ENCODE data around the gene ALDH3B2. TPM values are rescaled to one million over a fixed set of nuclear protein-coding genes. Genes with fewer than 3 reads are reported as not detected.
"Not testable (repeated sequence)": the region's sequence is repeated elsewhere in the genome, so short reads cannot be mapped to it uniquely, and the experiment has no call there.

Gene ALDH3B2
- total RNA-seq, 2 experiments from 2014 or later = not detected

- H3K4me3 Mint-ChIP-seq = no peak within 1 kb of the TSS
- H3K27me3 Mint-ChIP-seq = peaks cover 6% of the 10 kb centered on the region
- H3K9me3 Mint-ChIP-seq = no peaks in the 10 kb centered on the region
- DNase-seq = no peak
- peaks cover 11% of the 10 kb centered on the region for H3K4me1 Mint-ChIP-seq
- H3K27ac Mint-ChIP-seq = no peak within 1 kb of the TSS
- no peaks in the 10 kb centered on the region for H3K36me3 Mint-ChIP-seq
- ATAC-seq (ENCODE audit: low read depth) = no peak
- POLR2A ChIA-PET = interaction anchor here (1.5 kb wide), 1 partner anchor 10 kb away, joined by 5 read pairs; the partner anchor contains the start of gene NUDT8
Observed at GRCh38 chr11:67639438-67639859, 35.0 kb downstream of the ALDH3B2 start, which contains the start of gene TBX10. Gene TBX10 (minus strand): TSS chr11:67639763. CDS start chr11:67639472, 291 bp downstream.

GRCh38 chr11:67638535-67639437 is 35.6 kb downstream of the ALDH3B2 start:
- Mint-ChIP-seq H3K27me3 (peaks cover 6% of the 10 kb centered on the region), H3K27ac (peak overlapping the region; percentile 2), H3K36me3 (no peaks in the 10 kb centered on the region), H3K4me3 (no peak overlapping the region), H3K4me1 (peaks cover 9% of the 10 kb centered on the region), H3K9me3 (no peaks in the 10 kb centered on the region)
- POLR2A ChIA-PET = interaction anchor here (1.5 kb wide), 1 partner anchor 9 kb away, joined by 5 read pairs; the partner anchor contains the start of gene NUDT8
- ATAC-seq (ENCODE audit: low read depth) = no peak
- DNase-seq = no peak

GRCh38 chr11:67637441-67637840 is 37.0 kb downstream of the ALDH3B2 start:
- not testable (repeated sequence) for H3K36me3 Mint-ChIP-seq; H3K9me3 Mint-ChIP-seq; DNase-seq; H3K4me3 Mint-ChIP-seq; H3K4me1 Mint-ChIP-seq; H3K27ac Mint-ChIP-seq; ATAC-seq (ENCODE audit: low read depth); H3K27me3 Mint-ChIP-seq
- POLR2A ChIA-PET = interaction anchor here (0.6 kb wide), 1 partner anchor 13 kb away, joined by 3 read pairs; no protein-coding TSS in a partner anchor

GRCh38 chr11:67636962-67637361 is 37.5 kb downstream of the ALDH3B2 start:
- Mint-ChIP-seq H3K27ac (no peak overlapping the region), H3K36me3 (no peaks in the 10 kb centered on the region), H3K4me1 (peaks cover 9% of the 10 kb centered on the region), H3K4me3 (no peak overlapping the region), H3K9me3 (no peaks in the 10 kb centered on the region), H3K27me3 (peaks cover 6% of the 10 kb centered on the region)
- ATAC-seq (ENCODE audit: low read depth) (no peak), DNase-seq (no peak)
- POLR2A ChIA-PET = interaction anchor here (0.6 kb wide), 1 partner anchor 14 kb away, joined by 3 read pairs; no protein-coding TSS in a partner anchor

- no peak overlapping the region for H3K27ac Mint-ChIP-seq
- H3K4me1 Mint-ChIP-seq = peaks cover 17% of the 10 kb centered on the region
- POLR2A ChIA-PET = interaction anchor here (0.5 kb wide), 1 partner anchor 16 kb away, joined by 6 read pairs; no protein-coding TSS in a partner anchor
- no peaks in the 10 kb centered on the region for H3K9me3 Mint-ChIP-seq
- peaks cover 6% of the 10 kb centered on the region for H3K27me3 Mint-ChIP-seq
- DNase-seq (no peak), ATAC-seq (ENCODE audit: low read depth) (no peak)
- no peak overlapping the region for H3K4me3 Mint-ChIP-seq
- H3K36me3 Mint-ChIP-seq = no peaks in the 10 kb centered on the region
Observed at GRCh38 chr11:67635231-67635521, 39.2 kb downstream of the ALDH3B2 start.

GRCh38 chr11:67634366-67635230 is 39.8 kb downstream of the ALDH3B2 start:
- Mint-ChIP-seq H3K4me1 (peaks cover 17% of the 10 kb centered on the region), H3K27ac (no peak overlapping the region), H3K4me3 (no peak overlapping the region), H3K27me3 (peaks cover 4% of the 10 kb centered on the region), H3K36me3 (no peaks in the 10 kb centered on the region), H3K9me3 (no peaks in the 10 kb centered on the region)
- ATAC-seq (ENCODE audit: low read depth) (no peak), DNase-seq (no peak)
- POLR2A ChIA-PET = interaction anchor here (0.5 kb wide), 1 partner anchor 17 kb away, joined by 6 read pairs; no protein-coding TSS in a partner anchor

GRCh38 chr11:67633758-67634365 is 40.6 kb downstream of the ALDH3B2 start:
- peaks cover 4% of the 10 kb centered on the region for H3K27me3 Mint-ChIP-seq
- H3K36me3 Mint-ChIP-seq = no peaks in the 10 kb centered on the region
- no peak overlapping the region for H3K27ac Mint-ChIP-seq
- peaks cover 17% of the 10 kb centered on the region for H3K4me1 Mint-ChIP-seq
- no peak overlapping the region for H3K4me3 Mint-ChIP-seq
- no peak for ATAC-seq (ENCODE audit: low read depth)
- DNase-seq = no peak
- no peaks in the 10 kb centered on the region for H3K9me3 Mint-ChIP-seq
- POLR2A ChIA-PET = no interaction called here

- DNase-seq = no peak
- Mint-ChIP-seq H3K4me1 (peaks cover 17% of the 10 kb centered on the region), H3K9me3 (no peaks in the 10 kb centered on the region), H3K4me3 (no peak overlapping the region), H3K27me3 (peaks cover 2% of the 10 kb centered on the region), H3K36me3 (no peaks in the 10 kb centered on the region), H3K27ac (no peak overlapping the region)
- ATAC-seq (ENCODE audit: low read depth) = no peak
- POLR2A ChIA-PET = interaction anchor here (1.1 kb wide), 1 partner anchor 16 kb away, joined by 3 read pairs; no protein-coding TSS in a partner anchor
Observed at GRCh38 chr11:67632982-67633755, 41.3 kb downstream of the ALDH3B2 start.

GRCh38 chr11:67632175-67632981 is 42.0 kb downstream of the ALDH3B2 start:
- ATAC-seq (ENCODE audit: low read depth) = no peak
- Mint-ChIP-seq H3K4me3 (no peak overlapping the region), H3K9me3 (no peaks in the 10 kb centered on the region), H3K27ac (peak overlapping the region; percentile 47), H3K27me3 (peaks cover 2% of the 10 kb centered on the region), H3K36me3 (no peaks in the 10 kb centered on the region), H3K4me1 (peaks cover 16% of the 10 kb centered on the region)
- POLR2A ChIA-PET = interaction anchor here (1.1 to 4.3 kb wide), 2 partner anchors 13 to 16 kb away, joined by 3 to 28 read pairs; no protein-coding TSS in a partner anchor
- no peak for DNase-seq

GRCh38 chr11:67631853-67632174 is 42.6 kb downstream of the ALDH3B2 start:
- peak overlapping the region; percentile 47 for H3K27ac Mint-ChIP-seq
- ATAC-seq (ENCODE audit: low read depth) = no peak
- DNase-seq = no peak
- peak overlapping the region; percentile 49 for H3K4me3 Mint-ChIP-seq
- POLR2A ChIA-PET = interaction anchor here (3.0 to 4.3 kb wide), 2 partner anchors 13 to 18 kb away, joined by 28 to 44 read pairs; partner anchors contain the start of gene ACY3
- peaks cover 2% of the 10 kb centered on the region for H3K27me3 Mint-ChIP-seq
- no peaks in the 10 kb centered on the region for H3K9me3 Mint-ChIP-seq
- H3K36me3 Mint-ChIP-seq = no peaks in the 10 kb centered on the region
- peaks cover 11% of the 10 kb centered on the region for H3K4me1 Mint-ChIP-seq

GRCh38 chr11:67631411-67631810 is 43.0 kb downstream of the ALDH3B2 start:
- Mint-ChIP-seq H3K4me3 (no peak overlapping the region), H3K4me1 (peaks cover 11% of the 10 kb centered on the region), H3K27me3 (peaks cover 2% of the 10 kb centered on the region), H3K9me3 (no peaks in the 10 kb centered on the region), H3K36me3 (no peaks in the 10 kb centered on the region), H3K27ac (no peak overlapping the region)
- no peak for ATAC-seq (ENCODE audit: low read depth)
- DNase-seq = peak; percentile 37
- POLR2A ChIA-PET = interaction anchor here (3.0 to 4.3 kb wide), 2 partner anchors 14 to 19 kb away, joined by 28 to 44 read pairs; partner anchors contain the start of gene ACY3

Measured in activated naive CD8-positive, alpha-beta T cell treated with anti-CD3 and anti-CD28 coated beads, Interleukin-2, amount 10 ng/mL, durations not matched to agents 7 days and 5 days (primary cell).